Measurements from ENCODE around the gene GSDMA.
A peak's percentile ranks its signal among the peaks of the same experiment; 100 is the strongest.
"Not testable (repeated sequence)": the region's sequence is repeated elsewhere in the genome, so short reads cannot be mapped to it uniquely, and the experiment has no call there.

Gene GSDMA

GRCh38 chr17:39943702-39944392 is 19.0 kb upstream of the GSDMA start:
- no peak overlapping the region for H3K4me3 Mint-ChIP-seq
- TF ChIP-seq, protein P1, sequence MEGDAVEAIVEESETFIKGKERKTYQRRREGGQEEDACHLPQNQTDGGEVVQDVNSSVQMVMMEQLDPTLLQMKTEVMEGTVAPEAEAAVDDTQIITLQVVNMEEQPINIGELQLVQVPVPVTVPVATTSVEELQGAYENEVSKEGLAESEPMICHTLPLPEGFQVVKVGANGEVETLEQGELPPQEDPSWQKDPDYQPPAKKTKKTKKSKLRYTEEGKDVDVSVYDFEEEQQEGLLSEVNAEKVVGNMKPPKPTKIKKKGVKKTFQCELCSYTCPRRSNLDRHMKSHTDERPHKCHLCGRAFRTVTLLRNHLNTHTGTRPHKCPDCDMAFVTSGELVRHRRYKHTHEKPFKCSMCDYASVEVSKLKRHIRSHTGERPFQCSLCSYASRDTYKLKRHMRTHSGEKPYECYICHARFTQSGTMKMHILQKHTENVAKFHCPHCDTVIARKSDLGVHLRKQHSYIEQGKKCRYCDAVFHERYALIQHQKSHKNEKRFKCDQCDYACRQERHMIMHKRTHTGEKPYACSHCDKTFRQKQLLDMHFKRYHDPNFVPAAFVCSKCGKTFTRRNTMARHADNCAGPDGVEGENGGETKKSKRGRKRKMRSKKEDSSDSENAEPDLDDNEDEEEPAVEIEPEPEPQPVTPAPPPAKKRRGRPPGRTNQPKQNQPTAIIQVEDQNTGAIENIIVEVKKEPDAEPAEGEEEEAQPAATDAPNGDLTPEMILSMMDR (IDR thresholded peaks at IDR 0.05; ENCODE audit: unreplicated experiment in 3 of 3), result no peak
- H3K9me3 Mint-ChIP-seq, result no peaks in the 10 kb centered on the region
- no peaks in the 10 kb centered on the region for H3K36me3 Mint-ChIP-seq (ENCODE audit: low read depth)
- H3K27me3 Mint-ChIP-seq (ENCODE audit: low read depth), result peaks cover 10% of the 10 kb centered on the region
- H3K4me1 Mint-ChIP-seq, result peaks cover 12% of the 10 kb centered on the region
- H3K27ac Mint-ChIP-seq, result no peak overlapping the region

DNA sequence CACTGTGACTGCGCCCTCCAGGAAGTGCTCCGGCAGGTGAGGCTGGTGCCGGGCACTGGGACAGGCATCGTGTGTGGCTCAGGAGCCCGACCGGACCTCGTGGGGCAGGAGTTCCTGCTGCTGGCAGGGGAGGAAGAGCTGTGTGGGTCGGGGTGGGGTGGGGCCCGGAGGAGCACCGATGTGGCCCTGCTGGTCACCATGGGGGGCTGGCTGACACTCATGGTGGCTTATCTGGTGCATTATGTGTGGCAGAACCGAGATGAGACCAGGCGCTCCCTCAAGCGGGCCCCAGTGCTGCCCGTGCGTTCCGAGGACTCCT is 18.5 kb upstream of the GSDMA start:
- no peak overlapping the region for H3K4me3 Mint-ChIP-seq
- no peaks in the 10 kb centered on the region for H3K9me3 Mint-ChIP-seq
- peaks cover 10% of the 10 kb centered on the region for H3K27me3 Mint-ChIP-seq (ENCODE audit: low read depth)
- no peak overlapping the region for H3K27ac Mint-ChIP-seq
- TF ChIP-seq, protein P1 (IDR thresholded peaks at IDR 0.05; ENCODE audit: unreplicated experiment in 3 of 3), result no peak
- peaks cover 6% of the 10 kb centered on the region for H3K4me1 Mint-ChIP-seq
- no peaks in the 10 kb centered on the region for H3K36me3 Mint-ChIP-seq (ENCODE audit: low read depth)

DNA sequence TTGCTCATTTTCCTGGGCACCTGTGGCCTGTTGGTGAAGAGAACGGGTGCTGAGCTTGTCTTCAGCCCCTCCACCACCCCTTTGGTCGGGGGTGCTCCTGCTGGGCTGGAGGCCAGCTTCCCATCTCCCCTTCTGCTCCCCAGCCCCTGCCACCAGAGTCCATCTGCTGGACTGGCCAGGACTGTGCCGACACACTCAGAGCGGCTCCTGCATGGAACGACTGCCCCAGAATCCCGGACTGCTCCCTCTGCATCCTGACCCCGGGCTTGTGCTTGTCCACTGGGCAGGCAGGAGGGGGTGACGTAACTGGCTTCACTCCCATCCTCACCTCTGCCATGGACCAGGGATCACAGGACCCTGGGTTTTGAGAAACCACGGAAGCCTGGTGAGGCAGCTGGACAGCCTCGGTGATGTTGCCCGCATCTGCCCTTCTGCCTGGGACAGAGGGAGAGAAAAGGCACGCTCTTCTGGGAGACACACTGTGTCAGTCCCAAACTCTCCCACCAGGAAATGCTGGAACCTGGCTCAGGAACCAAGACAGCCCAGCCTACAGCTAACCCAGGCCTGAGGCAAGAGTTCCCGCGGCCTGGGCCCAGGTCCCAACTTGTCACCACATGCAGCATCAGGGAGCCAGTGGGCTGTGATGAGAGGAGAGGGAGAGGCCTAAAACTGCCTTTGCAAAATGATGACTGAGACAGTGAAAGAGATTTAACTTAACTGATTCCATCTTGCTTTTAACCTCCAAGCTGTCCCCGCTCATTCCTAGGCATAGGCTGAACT is 16.1 kb upstream of the GSDMA start:
- Mint-ChIP-seq H3K27me3 (ENCODE audit: low read depth) (peaks cover 5% of the 10 kb centered on the region), H3K27ac (no peak overlapping the region), H3K4me3 (no peak overlapping the region), H3K9me3 (no peaks in the 10 kb centered on the region), H3K36me3 (ENCODE audit: low read depth) (no peaks in the 10 kb centered on the region), H3K4me1 (peaks cover 5% of the 10 kb centered on the region)
- TF ChIP-seq, protein P1 (IDR thresholded peaks at IDR 0.05; ENCODE audit: unreplicated experiment in 3 of 3), result no peak

DNA sequence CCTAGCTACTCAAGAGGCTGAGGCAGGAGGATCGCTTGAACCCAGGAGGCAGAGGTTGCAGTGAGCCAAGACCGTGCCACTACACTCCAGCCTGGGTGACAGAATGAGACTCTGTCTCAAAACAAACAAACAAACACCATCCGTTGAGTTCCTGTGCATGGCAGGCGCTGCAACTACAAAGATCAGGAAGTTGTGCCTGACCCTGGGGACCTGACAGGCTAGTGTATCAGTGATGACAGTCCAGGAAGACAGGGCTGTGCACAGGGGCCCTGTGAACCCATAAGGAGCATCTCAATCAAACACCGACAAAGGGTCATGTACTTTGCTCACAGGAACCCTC is 14.3 kb upstream of the GSDMA start:
- H3K27ac Mint-ChIP-seq; H3K36me3 Mint-ChIP-seq (ENCODE audit: low read depth); H3K9me3 Mint-ChIP-seq; H3K27me3 Mint-ChIP-seq (ENCODE audit: low read depth); H3K4me1 Mint-ChIP-seq; H3K4me3 Mint-ChIP-seq: not testable (repeated sequence)

DNA sequence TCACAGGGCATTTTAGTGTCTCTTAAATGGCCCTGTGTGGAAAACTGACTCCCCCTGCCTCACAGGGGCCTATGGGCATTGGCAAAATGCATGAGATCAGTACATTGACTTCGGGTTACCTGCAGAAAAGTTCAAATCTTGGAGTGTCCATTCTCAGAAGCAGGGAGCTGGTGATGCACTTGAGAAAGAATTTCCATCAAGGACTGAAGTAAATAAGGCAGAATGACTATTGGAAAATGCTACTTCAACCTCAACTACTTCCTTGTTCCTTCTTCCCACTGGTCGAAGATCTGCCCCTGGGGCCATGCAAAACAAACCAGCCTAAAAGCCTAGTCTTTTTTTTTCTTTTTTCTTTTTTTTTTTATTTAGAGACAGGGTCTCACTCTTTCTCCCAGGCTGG is 13.8 kb upstream of the GSDMA start:
- no peaks in the 10 kb centered on the region for H3K27me3 Mint-ChIP-seq (ENCODE audit: low read depth)
- H3K4me1 Mint-ChIP-seq, result peaks cover 5% of the 10 kb centered on the region
- H3K27ac Mint-ChIP-seq, result peak overlapping the region in 1 of 3 experiments; percentile 49

DNA sequence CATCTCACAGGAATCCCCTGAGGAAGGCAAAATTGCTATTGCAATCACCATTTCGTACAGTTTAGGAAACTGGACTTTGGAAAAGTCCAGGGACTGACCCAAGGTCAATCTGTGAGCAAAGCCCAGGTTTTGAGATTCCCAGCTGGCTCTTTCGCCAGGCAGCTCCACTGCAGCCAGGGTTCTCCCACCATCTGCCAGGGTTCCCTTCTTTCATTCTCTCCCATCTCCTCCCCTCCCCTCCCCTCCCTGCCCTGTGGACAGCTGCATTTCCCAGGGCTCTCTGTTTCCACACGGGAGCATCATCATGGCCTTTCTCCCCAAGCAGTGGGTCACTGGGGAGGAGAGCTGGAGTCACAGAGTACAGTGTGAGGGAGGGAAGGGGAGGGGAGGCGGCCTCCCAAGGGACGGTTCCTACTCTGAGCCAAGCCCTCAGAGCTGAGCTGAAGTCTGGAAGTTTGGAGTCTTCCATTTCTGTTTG is 11.9 kb upstream of the GSDMA start:
- peaks cover 11% of the 10 kb centered on the region for H3K4me1 Mint-ChIP-seq
- no peak overlapping the region for H3K27ac Mint-ChIP-seq
- H3K4me3 Mint-ChIP-seq, result no peak overlapping the region
- no peaks in the 10 kb centered on the region for H3K9me3 Mint-ChIP-seq
- no peaks in the 10 kb centered on the region for H3K36me3 Mint-ChIP-seq (ENCODE audit: low read depth)
- H3K27me3 Mint-ChIP-seq (ENCODE audit: low read depth), result no peaks in the 10 kb centered on the region
- TF ChIP-seq, protein P1 (IDR thresholded peaks at IDR 0.05; ENCODE audit: unreplicated experiment in 3 of 3), result no peak

More for the DNA sequence above, 13.8 kb upstream of the GSDMA start:
- H3K36me3 Mint-ChIP-seq (ENCODE audit: low read depth), result no peaks in the 10 kb centered on the region
- TF ChIP-seq, protein P1 (IDR thresholded peaks at IDR 0.05; ENCODE audit: unreplicated experiment in 3 of 3), result no peak
- no peak overlapping the region for H3K4me3 Mint-ChIP-seq
- H3K9me3 Mint-ChIP-seq, result no peaks in the 10 kb centered on the region
